ENCODE measurements around the gene KIF16B.

Gene KIF16B

GRCh38 chr20:16283307-16283706 lies 289.9 kb downstream of the KIF16B start:
- H3K27ac ChIP-seq (replicated peaks) = no peak overlapping the region
- no peaks in the 10 kb centered on the region for H3K27me3 ChIP-seq (ENCODE audit: insufficient read depth, poor library complexity, severe bottlenecking)
- TF ChIP-seq GABPA (IDR thresholded peaks at IDR 0.05; ENCODE audit: low read depth) (no peak), SPI1 (IDR thresholded peaks at IDR 0.05; ENCODE audit: borderline replicate concordance, low read depth) (no peak), REST (IDR thresholded peaks at IDR 0.05; ENCODE audit: insufficient replicate concordance, low read depth) (no peak), POLR2AphosphoS5 (IDR thresholded peaks at IDR 0.05; ENCODE audit: low read depth) (no peak)
- TF ChIP-seq, protein P1, sequence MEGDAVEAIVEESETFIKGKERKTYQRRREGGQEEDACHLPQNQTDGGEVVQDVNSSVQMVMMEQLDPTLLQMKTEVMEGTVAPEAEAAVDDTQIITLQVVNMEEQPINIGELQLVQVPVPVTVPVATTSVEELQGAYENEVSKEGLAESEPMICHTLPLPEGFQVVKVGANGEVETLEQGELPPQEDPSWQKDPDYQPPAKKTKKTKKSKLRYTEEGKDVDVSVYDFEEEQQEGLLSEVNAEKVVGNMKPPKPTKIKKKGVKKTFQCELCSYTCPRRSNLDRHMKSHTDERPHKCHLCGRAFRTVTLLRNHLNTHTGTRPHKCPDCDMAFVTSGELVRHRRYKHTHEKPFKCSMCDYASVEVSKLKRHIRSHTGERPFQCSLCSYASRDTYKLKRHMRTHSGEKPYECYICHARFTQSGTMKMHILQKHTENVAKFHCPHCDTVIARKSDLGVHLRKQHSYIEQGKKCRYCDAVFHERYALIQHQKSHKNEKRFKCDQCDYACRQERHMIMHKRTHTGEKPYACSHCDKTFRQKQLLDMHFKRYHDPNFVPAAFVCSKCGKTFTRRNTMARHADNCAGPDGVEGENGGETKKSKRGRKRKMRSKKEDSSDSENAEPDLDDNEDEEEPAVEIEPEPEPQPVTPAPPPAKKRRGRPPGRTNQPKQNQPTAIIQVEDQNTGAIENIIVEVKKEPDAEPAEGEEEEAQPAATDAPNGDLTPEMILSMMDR (IDR thresholded peaks at IDR 0.05; ENCODE audit: insufficient read depth, low read length) = no peak
- no peak for DNase-seq (ENCODE audit: low read depth in 1 of 2, low spot score in 1 of 2)
- no peak overlapping the region for H3K4me3 ChIP-seq (replicated peaks; ENCODE audit: insufficient read depth, low read length)

DNA sequence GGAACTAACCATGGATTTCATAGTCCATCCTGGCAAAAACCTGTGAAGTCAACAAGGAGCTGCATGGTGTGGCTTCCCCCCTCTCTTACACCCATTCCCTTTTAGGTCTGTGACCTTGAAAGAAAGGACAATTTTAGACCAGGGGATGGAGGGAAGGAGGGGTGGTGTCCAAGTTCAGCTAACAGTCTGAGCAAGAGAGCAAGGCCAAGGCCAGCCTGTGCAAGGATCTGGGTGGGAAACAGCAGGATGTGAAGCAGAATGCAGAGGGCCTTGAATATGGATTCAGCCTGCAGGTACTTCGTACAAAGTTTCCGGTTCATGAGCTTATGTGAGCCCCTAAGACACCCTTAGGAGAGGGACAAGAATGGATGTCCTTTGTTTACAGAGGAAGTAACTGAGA lies 293.0 kb downstream of the KIF16B start:
- no peak for TF ChIP-seq SPI1 (IDR thresholded peaks at IDR 0.05; ENCODE audit: borderline replicate concordance, low read depth)
- no peak for TF ChIP-seq GABPA (IDR thresholded peaks at IDR 0.05; ENCODE audit: low read depth)
- no peak for TF ChIP-seq REST (IDR thresholded peaks at IDR 0.05; ENCODE audit: insufficient replicate concordance, low read depth)
- TF ChIP-seq, protein P1 (IDR thresholded peaks at IDR 0.05; ENCODE audit: insufficient read depth, low read length) = no peak
- no peak for TF ChIP-seq POLR2AphosphoS5 (IDR thresholded peaks at IDR 0.05; ENCODE audit: low read depth)
- Histone ChIP-seq H3K27me3 (ENCODE audit: insufficient read depth, poor library complexity, severe bottlenecking) (no peaks in the 10 kb centered on the region), H3K4me3 (replicated peaks; ENCODE audit: insufficient read depth, low read length) (no peak overlapping the region), H3K27ac (replicated peaks) (no peak overlapping the region)
- no peak for DNase-seq (ENCODE audit: low read depth in 1 of 2, low spot score in 1 of 2)

DNA sequence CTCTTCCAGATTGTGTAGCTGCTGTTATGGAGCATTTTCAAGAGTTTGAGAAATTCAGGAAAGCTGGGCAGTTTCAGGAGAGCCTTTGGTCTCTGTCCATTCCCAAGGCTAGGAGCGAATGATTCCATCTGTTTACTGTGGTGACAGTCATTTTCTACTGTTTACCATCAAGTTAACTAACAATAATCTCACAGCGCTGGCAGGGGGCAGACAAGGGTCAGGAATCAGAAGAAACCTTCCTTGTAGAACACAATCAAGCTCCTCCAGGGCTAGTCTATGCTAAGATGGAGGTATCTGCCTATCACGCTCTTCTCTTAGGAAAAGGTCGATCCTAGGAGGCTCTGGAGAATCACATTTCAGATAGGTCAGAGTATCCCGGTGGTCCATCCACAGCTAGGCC lies 293.9 kb downstream of the KIF16B start:
- no peak overlapping the region for H3K27ac ChIP-seq (replicated peaks)
- DNase-seq (ENCODE audit: low read depth in 1 of 2, low spot score in 1 of 2) = no peak
- no peaks in the 10 kb centered on the region for H3K27me3 ChIP-seq (ENCODE audit: insufficient read depth, poor library complexity, severe bottlenecking)
- TF ChIP-seq, protein P1 (IDR thresholded peaks at IDR 0.05; ENCODE audit: insufficient read depth, low read length) = no peak
- TF ChIP-seq SPI1 (IDR thresholded peaks at IDR 0.05; ENCODE audit: borderline replicate concordance, low read depth) (no peak), POLR2AphosphoS5 (IDR thresholded peaks at IDR 0.05; ENCODE audit: low read depth) (no peak), REST (IDR thresholded peaks at IDR 0.05; ENCODE audit: insufficient replicate concordance, low read depth) (no peak), GABPA (IDR thresholded peaks at IDR 0.05; ENCODE audit: low read depth) (no peak)
- H3K4me3 ChIP-seq (replicated peaks; ENCODE audit: insufficient read depth, low read length) = no peak overlapping the region
